Measurements from ENCODE around the gene H2BK1. TPM values are rescaled to one million over a fixed set of nuclear protein-coding genes. Genes with fewer than 3 reads are reported as not detected.

H2BK1 gene
- total RNA-seq, 1 experiment from 2014 or later = 0.87 TPM

DNA sequence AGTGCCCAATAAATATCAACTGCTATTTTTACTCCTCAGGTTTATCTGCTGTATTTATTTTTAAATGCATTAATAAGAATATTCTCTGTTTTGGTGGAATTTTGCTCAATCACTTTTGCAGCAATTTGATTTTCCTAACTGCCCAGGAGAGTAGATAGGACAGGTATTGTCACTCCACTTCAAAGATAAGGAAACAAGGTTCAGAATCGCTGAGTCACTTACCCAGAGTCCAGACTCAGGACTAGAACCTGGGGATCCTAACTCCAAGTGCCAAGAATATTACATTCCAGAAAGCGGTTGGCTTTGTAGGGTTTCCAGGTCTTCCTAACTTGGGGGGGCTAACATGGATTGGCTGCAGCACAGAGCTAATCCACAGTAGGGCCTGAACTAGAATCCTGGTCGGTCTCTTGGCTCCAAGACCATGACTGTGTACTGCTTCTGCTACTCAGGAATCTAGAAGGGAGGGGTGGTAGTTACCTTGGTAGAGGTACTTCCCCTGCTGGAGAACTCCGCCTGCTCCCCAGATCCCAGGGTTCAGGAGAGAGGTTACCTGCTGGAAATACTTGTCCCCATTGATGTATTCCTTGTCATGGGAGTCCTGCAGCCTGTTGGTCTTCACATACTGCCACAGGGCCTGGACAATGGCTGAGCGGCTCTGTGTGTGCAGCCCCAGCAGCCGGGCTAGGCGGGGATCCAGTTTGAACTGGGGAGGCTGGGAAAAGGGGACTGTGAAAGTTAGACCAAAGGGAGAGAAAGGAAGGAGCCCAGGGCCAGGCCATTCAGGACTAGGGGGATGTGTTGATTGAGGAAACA, 30.9 kb upstream of the H2BK1 start (continued):
- TF ChIP-seq, protein P1, sequence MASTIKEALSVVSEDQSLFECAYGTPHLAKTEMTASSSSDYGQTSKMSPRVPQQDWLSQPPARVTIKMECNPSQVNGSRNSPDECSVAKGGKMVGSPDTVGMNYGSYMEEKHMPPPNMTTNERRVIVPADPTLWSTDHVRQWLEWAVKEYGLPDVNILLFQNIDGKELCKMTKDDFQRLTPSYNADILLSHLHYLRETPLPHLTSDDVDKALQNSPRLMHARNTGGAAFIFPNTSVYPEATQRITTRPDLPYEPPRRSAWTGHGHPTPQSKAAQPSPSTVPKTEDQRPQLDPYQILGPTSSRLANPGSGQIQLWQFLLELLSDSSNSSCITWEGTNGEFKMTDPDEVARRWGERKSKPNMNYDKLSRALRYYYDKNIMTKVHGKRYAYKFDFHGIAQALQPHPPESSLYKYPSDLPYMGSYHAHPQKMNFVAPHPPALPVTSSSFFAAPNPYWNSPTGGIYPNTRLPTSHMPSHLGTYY (CRISPR knock-in tag; IDR thresholded peaks at IDR 0.05) = no peak
- TF ChIP-seq ZNF671 (CRISPR knock-in tag; IDR thresholded peaks at IDR 0.05) (no peak), ZBTB21 (CRISPR knock-in tag; IDR thresholded peaks at IDR 0.05; ENCODE audit: borderline replicate concordance) (no peak), JUN (CRISPR knock-in tag; IDR thresholded peaks at IDR 0.05) (no peak), FOXK1 (CRISPR knock-in tag; IDR thresholded peaks at IDR 0.05) (no peak), FOXJ3 (CRISPR knock-in tag; IDR thresholded peaks at IDR 0.05; ENCODE audit: borderline replicate concordance) (no peak), SP1 (CRISPR knock-in tag; conservative IDR thresholded peaks at IDR 0.05) (no peak)
- TF ChIP-seq, protein P2, sequence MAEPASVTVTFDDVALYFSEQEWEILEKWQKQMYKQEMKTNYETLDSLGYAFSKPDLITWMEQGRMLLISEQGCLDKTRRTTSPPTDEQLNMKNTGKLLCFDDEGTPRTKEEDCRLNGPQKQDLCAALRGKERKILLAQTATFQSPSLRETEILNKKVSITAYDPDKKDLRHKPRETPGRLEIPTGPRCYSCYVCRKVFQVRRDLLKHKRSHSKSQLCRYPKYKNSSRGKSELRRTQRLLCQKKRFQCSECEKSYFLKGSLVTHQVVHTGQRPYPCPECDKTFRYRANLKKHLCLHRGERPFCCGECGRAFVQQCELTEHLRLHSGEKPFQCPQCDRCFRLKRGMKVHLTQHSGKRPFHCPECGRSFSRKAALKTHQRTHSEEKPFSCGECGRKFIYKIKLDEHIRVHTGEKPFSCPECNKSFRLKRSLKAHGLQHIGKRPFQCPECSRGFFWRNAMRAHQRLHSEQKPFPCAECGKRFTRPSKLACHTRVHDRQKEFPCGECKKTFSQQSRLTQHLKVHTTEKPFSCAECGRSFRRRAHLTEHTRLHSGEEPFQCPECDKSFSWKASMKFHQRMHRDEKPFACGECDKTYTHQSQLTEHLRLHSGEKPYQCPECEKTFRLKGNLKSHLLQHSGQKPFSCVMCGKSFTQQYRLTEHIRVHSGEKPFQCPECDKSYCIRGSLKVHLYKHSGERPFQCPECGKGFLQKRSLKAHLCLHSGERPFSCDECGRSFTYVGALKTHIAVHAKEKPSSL (CRISPR knock-in tag; conservative IDR thresholded peaks at IDR 0.05) = no peak
- TF ChIP-seq, protein P3, sequence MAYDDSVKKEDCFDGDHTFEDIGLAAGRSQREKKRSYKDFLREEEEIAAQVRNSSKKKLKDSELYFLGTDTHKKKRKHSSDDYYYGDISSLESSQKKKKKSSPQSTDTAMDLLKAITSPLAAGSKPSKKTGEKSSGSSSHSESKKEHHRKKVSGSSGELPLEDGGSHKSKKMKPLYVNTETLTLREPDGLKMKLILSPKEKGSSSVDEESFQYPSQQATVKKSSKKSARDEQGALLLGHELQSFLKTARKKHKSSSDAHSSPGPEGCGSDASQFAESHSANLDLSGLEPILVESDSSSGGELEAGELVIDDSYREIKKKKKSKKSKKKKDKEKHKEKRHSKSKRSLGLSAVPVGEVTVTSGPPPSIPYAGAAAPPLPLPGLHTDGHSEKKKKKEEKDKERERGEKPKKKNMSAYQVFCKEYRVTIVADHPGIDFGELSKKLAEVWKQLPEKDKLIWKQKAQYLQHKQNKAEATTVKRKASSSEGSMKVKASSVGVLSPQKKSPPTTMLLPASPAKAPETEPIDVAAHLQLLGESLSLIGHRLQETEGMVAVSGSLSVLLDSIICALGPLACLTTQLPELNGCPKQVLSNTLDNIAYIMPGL (CRISPR knock-in tag; IDR thresholded peaks at IDR 0.05) = no peak
- TF ChIP-seq, protein P4, sequence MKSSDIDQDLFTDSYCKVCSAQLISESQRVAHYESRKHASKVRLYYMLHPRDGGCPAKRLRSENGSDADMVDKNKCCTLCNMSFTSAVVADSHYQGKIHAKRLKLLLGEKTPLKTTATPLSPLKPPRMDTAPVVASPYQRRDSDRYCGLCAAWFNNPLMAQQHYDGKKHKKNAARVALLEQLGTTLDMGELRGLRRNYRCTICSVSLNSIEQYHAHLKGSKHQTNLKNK (CRISPR knock-in tag; IDR thresholded peaks at IDR 0.05) = no peak

DNA sequence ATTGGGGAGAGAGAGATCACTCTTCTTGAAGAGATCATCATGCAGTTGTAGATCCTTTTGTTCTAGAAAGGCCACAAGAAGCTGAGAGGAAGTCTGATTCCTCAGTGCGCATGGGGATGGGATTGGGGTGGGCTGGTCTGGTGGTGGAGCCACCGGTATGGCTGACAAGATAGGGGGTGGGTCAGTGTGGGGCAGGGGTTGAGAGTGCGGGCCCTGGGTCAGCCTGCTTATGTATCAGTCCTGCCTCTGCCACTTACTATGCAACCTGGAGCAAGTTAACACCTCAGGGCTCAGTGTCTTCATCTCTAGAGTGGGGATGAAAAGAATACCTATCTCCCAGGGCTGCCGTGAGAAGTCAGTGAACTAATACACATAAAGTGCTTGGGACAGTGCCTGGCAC, 30.2 kb upstream of the H2BK1 start:
- Mint-ChIP-seq H3K27ac (no peak overlapping the region), H3K4me1 (peaks cover 19% of the 10 kb centered on the region), H3K36me3 (peaks cover 9% of the 10 kb centered on the region; the same call in 1 of the 2 replicates), H3K4me3 (no peak overlapping the region), H3K27me3 (ENCODE audit: low read depth) (peaks cover 8% of the 10 kb centered on the region), H3K9me3 (no peaks in the 10 kb centered on the region)
- no peak for DNase-seq (ENCODE audit: low spot score)
- no peak for ATAC-seq
- TF ChIP-seq, protein P5, sequence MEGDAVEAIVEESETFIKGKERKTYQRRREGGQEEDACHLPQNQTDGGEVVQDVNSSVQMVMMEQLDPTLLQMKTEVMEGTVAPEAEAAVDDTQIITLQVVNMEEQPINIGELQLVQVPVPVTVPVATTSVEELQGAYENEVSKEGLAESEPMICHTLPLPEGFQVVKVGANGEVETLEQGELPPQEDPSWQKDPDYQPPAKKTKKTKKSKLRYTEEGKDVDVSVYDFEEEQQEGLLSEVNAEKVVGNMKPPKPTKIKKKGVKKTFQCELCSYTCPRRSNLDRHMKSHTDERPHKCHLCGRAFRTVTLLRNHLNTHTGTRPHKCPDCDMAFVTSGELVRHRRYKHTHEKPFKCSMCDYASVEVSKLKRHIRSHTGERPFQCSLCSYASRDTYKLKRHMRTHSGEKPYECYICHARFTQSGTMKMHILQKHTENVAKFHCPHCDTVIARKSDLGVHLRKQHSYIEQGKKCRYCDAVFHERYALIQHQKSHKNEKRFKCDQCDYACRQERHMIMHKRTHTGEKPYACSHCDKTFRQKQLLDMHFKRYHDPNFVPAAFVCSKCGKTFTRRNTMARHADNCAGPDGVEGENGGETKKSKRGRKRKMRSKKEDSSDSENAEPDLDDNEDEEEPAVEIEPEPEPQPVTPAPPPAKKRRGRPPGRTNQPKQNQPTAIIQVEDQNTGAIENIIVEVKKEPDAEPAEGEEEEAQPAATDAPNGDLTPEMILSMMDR (IDR thresholded peaks at IDR 0.05) = no peak
- TF ChIP-seq IRF2 (CRISPR knock-in tag; IDR thresholded peaks at IDR 0.05; ENCODE audit: borderline replicate concordance, low read depth) (no peak), PRRX2 (CRISPR knock-in tag; IDR thresholded peaks at IDR 0.05) (no peak), GRHL2 (CRISPR knock-in tag; IDR thresholded peaks at IDR 0.05; ENCODE audit: insufficient replicate concordance, severe bottlenecking) (no peak), OVOL2 (CRISPR knock-in tag; IDR thresholded peaks at IDR 0.05; ENCODE audit: borderline replicate concordance) (no peak), ZNF317 (CRISPR knock-in tag; IDR thresholded peaks at IDR 0.05; ENCODE audit: borderline replicate concordance, low read depth) (no peak)
- TF ChIP-seq, protein P6, sequence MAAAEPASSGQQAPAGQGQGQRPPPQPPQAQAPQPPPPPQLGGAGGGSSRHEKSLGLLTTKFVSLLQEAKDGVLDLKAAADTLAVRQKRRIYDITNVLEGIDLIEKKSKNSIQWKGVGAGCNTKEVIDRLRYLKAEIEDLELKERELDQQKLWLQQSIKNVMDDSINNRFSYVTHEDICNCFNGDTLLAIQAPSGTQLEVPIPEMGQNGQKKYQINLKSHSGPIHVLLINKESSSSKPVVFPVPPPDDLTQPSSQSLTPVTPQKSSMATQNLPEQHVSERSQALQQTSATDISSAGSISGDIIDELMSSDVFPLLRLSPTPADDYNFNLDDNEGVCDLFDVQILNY (CRISPR knock-in tag; IDR thresholded peaks at IDR 0.05) = no peak
- TF ChIP-seq, protein P3 (CRISPR knock-in tag; IDR thresholded peaks at IDR 0.05) = no peak
- TF ChIP-seq, protein P7, sequence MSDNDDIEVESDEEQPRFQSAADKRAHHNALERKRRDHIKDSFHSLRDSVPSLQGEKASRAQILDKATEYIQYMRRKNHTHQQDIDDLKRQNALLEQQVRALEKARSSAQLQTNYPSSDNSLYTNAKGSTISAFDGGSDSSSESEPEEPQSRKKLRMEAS (CRISPR knock-in tag; IDR thresholded peaks at IDR 0.05) = no peak
- TF ChIP-seq, protein P8, sequence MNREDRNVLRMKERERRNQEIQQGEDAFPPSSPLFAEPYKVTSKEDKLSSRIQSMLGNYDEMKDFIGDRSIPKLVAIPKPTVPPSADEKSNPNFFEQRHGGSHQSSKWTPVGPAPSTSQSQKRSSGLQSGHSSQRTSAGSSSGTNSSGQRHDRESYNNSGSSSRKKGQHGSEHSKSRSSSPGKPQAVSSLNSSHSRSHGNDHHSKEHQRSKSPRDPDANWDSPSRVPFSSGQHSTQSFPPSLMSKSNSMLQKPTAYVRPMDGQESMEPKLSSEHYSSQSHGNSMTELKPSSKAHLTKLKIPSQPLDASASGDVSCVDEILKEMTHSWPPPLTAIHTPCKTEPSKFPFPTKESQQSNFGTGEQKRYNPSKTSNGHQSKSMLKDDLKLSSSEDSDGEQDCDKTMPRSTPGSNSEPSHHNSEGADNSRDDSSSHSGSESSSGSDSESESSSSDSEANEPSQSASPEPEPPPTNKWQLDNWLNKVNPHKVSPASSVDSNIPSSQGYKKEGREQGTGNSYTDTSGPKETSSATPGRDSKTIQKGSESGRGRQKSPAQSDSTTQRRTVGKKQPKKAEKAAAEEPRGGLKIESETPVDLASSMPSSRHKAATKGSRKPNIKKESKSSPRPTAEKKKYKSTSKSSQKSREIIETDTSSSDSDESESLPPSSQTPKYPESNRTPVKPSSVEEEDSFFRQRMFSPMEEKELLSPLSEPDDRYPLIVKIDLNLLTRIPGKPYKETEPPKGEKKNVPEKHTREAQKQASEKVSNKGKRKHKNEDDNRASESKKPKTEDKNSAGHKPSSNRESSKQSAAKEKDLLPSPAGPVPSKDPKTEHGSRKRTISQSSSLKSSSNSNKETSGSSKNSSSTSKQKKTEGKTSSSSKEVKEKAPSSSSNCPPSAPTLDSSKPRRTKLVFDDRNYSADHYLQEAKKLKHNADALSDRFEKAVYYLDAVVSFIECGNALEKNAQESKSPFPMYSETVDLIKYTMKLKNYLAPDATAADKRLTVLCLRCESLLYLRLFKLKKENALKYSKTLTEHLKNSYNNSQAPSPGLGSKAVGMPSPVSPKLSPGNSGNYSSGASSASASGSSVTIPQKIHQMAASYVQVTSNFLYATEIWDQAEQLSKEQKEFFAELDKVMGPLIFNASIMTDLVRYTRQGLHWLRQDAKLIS (CRISPR knock-in tag; IDR thresholded peaks at IDR 0.05; ENCODE audit: borderline replicate concordance) = no peak
- CTCF ChIA-PET = interaction anchor here (1.0 kb wide), 1 partner anchor 71 kb away, joined by 3 read pairs; no protein-coding TSS in a partner anchor
- POLR2A ChIA-PET = no interaction called here

All from WTC11 (cell line).